MG63 (cell line): ENCODE results near the gene LRRC7. TPM values are rescaled to one million over a fixed set of nuclear protein-coding genes. Genes with fewer than 3 reads are reported as not detected.

ENCODE experiments used
- DNase-seq: peaks from one replicate; pipeline ENCODE4 v3.0.0-alpha.2; 2020
- H3K27me3 ChIP-seq: fragments of 250-450 bp; sonication (Bioruptor Pico); 2 replicates; pipeline ENCODE4 v1.5.1; 2020; ENCODE audit warnings: mild to moderate bottlenecking, moderate library complexity
- H3K36me3 ChIP-seq: fragments of 250-450 bp; sonication (Bioruptor Pico); 2 replicates; pipeline ENCODE4 v1.5.1; 2020; ENCODE audit warnings: mild to moderate bottlenecking, moderate library complexity
- H3K4me3 ChIP-seq: fragments of 250-450 bp; sonication (Bioruptor Pico); 2 replicates; pipeline ENCODE4 v1.5.1; 2020; ENCODE audit warnings: mild to moderate bottlenecking, moderate library complexity
- H3K9me3 ChIP-seq: fragments of 250-450 bp; sonication (Bioruptor Pico); 2 replicates; pipeline ENCODE4 v1.5.1; 2020; ENCODE audit warnings: mild to moderate bottlenecking, moderate library complexity
- total RNA-seq: library from RNA; depleted of rRNA; stranded (reverse); fragments of >200 nt; shearing (Covaris generic); gene quantifications from 2 replicates; pipeline ENCODE4 v1.2.3, GENCODE V29; 2014; ENCODE audit warnings: low replicate concordance

Gene LRRC7
- total RNA-seq, 1 experiment from 2014 or later, result not detected

DNA sequence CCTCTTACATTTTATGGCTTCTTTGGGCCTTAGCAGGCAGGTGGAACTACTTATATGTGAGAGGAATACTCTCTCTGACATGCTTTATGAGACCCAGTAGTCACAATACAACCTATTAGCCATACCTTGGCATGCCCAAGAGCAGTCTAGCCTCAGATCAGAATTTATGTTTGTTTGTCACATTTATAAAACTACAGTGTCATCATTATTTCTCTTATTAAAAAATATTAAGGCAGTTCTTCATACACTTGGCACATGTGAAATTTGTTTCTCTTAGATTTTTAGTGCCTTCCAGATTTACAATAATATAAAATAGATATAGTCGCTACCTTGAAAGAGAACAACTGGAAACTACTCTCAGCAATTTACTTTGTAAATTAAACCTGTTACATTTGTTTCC lies 519.2 kb downstream of the LRRC7 start:
- no peaks in the 10 kb centered on the region for H3K27me3 ChIP-seq
- peaks cover 2% of the 10 kb centered on the region; the same call in 1 of the 2 replicates for H3K9me3 ChIP-seq
- no peak for DNase-seq
- H3K36me3 ChIP-seq, result no peaks in the 10 kb centered on the region
- H3K4me3 ChIP-seq, result no peak overlapping the region

GRCh38 chr1:70090141-70090540 lies 522.4 kb downstream of the LRRC7 start:
- no peak overlapping the region for H3K4me3 ChIP-seq
- no peaks in the 10 kb centered on the region for H3K27me3 ChIP-seq
- DNase-seq, result no peak
- H3K36me3 ChIP-seq, result no peaks in the 10 kb centered on the region
- no peaks in the 10 kb centered on the region for H3K9me3 ChIP-seq

GRCh38 chr1:70090875-70091274 lies 523.2 kb downstream of the LRRC7 start:
- peak; percentile 26 for DNase-seq
- Histone ChIP-seq H3K9me3 (no peaks in the 10 kb centered on the region), H3K36me3 (no peaks in the 10 kb centered on the region), H3K4me3 (no peak overlapping the region), H3K27me3 (no peaks in the 10 kb centered on the region)

DNA sequence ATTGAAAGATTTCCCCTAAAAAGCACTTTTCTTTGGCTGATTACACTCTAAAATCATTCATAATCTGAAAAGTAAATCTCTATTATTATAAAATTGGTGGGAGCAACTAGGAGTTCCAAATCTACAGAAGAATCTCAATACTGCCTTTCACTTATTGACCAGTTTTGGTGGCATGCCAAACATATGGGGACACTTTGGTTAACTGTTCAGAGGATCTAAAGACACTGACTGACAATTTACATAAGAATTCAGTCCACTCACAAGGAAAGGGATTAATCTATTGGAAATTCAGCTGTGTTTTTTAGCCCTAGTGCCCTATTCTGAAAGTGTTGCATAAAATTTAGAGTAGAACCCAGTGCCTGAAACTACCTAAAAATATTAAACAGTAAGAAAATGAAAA lies 524.1 kb downstream of the LRRC7 start:
- no peaks in the 10 kb centered on the region for H3K36me3 ChIP-seq
- DNase-seq, result no peak
- no peak overlapping the region for H3K4me3 ChIP-seq
- H3K9me3 ChIP-seq, result no peaks in the 10 kb centered on the region
- H3K27me3 ChIP-seq, result no peaks in the 10 kb centered on the region

- Histone ChIP-seq H3K9me3 (no peaks in the 10 kb centered on the region), H3K36me3 (no peaks in the 10 kb centered on the region), H3K4me3 (no peak overlapping the region), H3K27me3 (no peaks in the 10 kb centered on the region)
- DNase-seq, result no peak
Measured at GRCh38 chr1:70092526-70092925, 524.8 kb downstream of the LRRC7 start.

- H3K36me3 ChIP-seq, result no peaks in the 10 kb centered on the region
- no peak for DNase-seq
Measured at GRCh38 chr1:70093250-70093975, 525.7 kb downstream of the LRRC7 start.

GRCh38 chr1:70101231-70101630 lies 533.5 kb downstream of the LRRC7 start:
- Histone ChIP-seq H3K36me3 (no peaks in the 10 kb centered on the region), H3K9me3 (no peaks in the 10 kb centered on the region), H3K4me3 (no peak overlapping the region), H3K27me3 (no peaks in the 10 kb centered on the region)
- no peak for DNase-seq

More at GRCh38 chr1:70093250-70093975, 525.7 kb downstream of the LRRC7 start:
- Histone ChIP-seq H3K4me3 (no peak overlapping the region), H3K27me3 (no peaks in the 10 kb centered on the region), H3K9me3 (no peaks in the 10 kb centered on the region)

- H3K9me3 ChIP-seq, result no peaks in the 10 kb centered on the region
Measured at GRCh38 chr1:70101774-70102173, 534.1 kb downstream of the LRRC7 start.

GRCh38 chr1:70103770-70104169 lies 536.0 kb downstream of the LRRC7 start:
- Histone ChIP-seq H3K9me3 (no peaks in the 10 kb centered on the region), H3K36me3 (no peaks in the 10 kb centered on the region), H3K27me3 (no peaks in the 10 kb centered on the region), H3K4me3 (no peak overlapping the region)
- DNase-seq, result no peak

More at GRCh38 chr1:70101774-70102173, 534.1 kb downstream of the LRRC7 start:
- DNase-seq, result no peak
- no peaks in the 10 kb centered on the region for H3K27me3 ChIP-seq
- no peak overlapping the region for H3K4me3 ChIP-seq
- H3K36me3 ChIP-seq, result no peaks in the 10 kb centered on the region

GRCh38 chr1:70109241-70109640 lies 541.5 kb downstream of the LRRC7 start:
- Histone ChIP-seq H3K36me3 (no peaks in the 10 kb centered on the region), H3K27me3 (no peaks in the 10 kb centered on the region), H3K9me3 (no peaks in the 10 kb centered on the region), H3K4me3 (no peak overlapping the region)
- no peak for DNase-seq

DNA sequence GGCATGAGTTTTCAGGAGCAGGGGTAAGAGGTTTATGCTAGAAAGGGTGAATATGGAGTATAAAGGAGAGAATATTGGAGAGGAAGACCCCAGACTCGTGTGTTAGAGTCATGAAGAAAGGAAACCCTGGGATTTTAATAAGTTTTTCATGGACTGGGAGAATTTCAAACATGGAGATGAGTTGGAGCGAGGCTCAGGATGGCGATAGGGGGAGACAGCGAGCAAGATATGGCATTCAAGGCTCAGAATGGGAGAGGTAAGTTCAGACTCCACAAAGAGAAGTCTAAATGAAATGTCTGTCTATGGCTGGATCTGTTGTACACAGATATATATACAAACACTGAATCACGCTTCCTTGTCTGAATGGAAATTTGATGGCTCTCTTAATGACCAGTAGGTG lies 545.1 kb downstream of the LRRC7 start:
- H3K27me3 ChIP-seq, result no peaks in the 10 kb centered on the region; the same call in 1 of the 2 replicates
- DNase-seq, result no peak
- H3K9me3 ChIP-seq, result no peaks in the 10 kb centered on the region

DNA sequence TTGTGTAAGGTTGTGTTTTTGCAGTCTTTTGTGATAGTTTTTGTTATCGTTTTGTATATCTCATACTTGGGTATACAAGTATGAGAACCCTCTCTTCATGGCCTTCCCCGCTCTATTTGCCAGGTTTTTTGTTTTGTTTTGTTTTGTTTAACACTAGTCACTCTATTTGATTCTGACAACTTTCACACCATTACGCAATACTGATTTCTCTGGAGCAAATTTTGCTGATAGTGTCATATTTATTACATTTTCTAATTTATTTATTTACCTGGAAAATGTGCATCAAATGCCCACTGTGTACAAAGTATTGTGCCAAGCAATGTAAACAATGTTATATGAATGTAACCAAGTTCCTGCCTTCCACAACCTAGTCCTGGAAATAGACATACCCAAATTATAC lies 547.6 kb downstream of the LRRC7 start:
- no peaks in the 10 kb centered on the region for H3K9me3 ChIP-seq
- no peak for DNase-seq
- H3K36me3 ChIP-seq, result no peaks in the 10 kb centered on the region
- H3K27me3 ChIP-seq, result no peaks in the 10 kb centered on the region; the same call in 1 of the 2 replicates
- no peak overlapping the region for H3K4me3 ChIP-seq

More for the DNA sequence above, 545.1 kb downstream of the LRRC7 start:
- Histone ChIP-seq H3K36me3 (no peaks in the 10 kb centered on the region), H3K4me3 (no peak overlapping the region)

DNA sequence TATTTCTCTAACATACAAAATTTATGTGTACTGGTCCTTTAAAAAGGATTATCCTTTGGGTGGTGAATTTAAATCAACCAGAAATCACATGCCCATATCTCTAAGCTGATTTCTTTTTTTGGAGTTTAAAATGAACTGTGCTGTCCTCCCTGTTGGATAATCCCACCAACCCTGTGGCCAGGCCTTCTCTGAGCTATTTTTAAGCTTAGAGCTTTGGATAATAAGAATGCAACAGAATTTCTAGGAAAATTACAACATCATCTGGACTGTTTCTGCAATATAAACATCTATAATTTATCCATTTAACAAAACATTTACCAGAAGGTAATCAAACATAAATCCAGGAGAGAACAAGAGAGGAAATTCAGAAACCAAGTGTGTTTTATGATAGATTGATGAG lies 549.3 kb downstream of the LRRC7 start:
- Histone ChIP-seq H3K9me3 (no peaks in the 10 kb centered on the region), H3K4me3 (no peak overlapping the region), H3K36me3 (no peaks in the 10 kb centered on the region), H3K27me3 (no peaks in the 10 kb centered on the region; the same call in 1 of the 2 replicates)
- no peak for DNase-seq

GRCh38 chr1:70134148-70134547 lies 566.4 kb downstream of the LRRC7 start:
- DNase-seq, result no peak
- H3K9me3 ChIP-seq, result no peaks in the 10 kb centered on the region
- no peaks in the 10 kb centered on the region for H3K36me3 ChIP-seq
- no peaks in the 10 kb centered on the region for H3K27me3 ChIP-seq
- no peak overlapping the region for H3K4me3 ChIP-seq

- Histone ChIP-seq H3K36me3 (no peaks in the 10 kb centered on the region), H3K9me3 (no peaks in the 10 kb centered on the region), H3K27me3 (no peaks in the 10 kb centered on the region), H3K4me3 (no peak overlapping the region)
- DNase-seq, result no peak
Measured at GRCh38 chr1:70140343-70140742, 572.6 kb downstream of the LRRC7 start.

DNA sequence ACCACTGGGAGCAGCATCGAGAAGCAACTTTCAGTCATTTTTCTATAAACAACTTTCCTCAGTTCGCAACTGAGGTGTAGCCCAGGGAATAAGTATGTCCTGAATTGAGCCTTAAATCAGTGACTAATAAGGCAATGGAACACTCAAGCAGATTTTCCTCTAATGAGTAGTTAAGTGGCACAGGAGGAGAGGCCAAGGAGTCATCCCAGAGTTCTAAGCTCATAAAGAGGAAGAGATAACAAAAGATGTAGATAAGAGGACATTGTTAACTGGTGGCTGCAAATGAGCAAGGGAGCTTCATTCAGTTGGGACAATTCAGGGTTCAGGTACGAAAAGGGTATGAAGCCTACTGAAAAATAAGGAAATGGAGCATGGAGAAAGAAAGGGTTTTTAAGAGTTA lies 573.2 kb downstream of the LRRC7 start:
- no peaks in the 10 kb centered on the region for H3K36me3 ChIP-seq
- no peak overlapping the region for H3K4me3 ChIP-seq
- no peak for DNase-seq
- H3K27me3 ChIP-seq, result no peaks in the 10 kb centered on the region
- H3K9me3 ChIP-seq, result no peaks in the 10 kb centered on the region

- no peaks in the 10 kb centered on the region for H3K9me3 ChIP-seq
- H3K27me3 ChIP-seq, result no peaks in the 10 kb centered on the region
- no peak for DNase-seq
- H3K4me3 ChIP-seq, result no peak overlapping the region
- no peaks in the 10 kb centered on the region for H3K36me3 ChIP-seq
Measured at GRCh38 chr1:70142075-70142474, 574.4 kb downstream of the LRRC7 start.

- Histone ChIP-seq H3K4me3 (no peak overlapping the region), H3K9me3 (no peaks in the 10 kb centered on the region), H3K27me3 (no peaks in the 10 kb centered on the region), H3K36me3 (no peaks in the 10 kb centered on the region)
- DNase-seq, result no peak
Measured at GRCh38 chr1:70143048-70143659, 575.4 kb downstream of the LRRC7 start.
